Measurements from ENCODE around the gene KLHL29. TPM values are rescaled to one million over a fixed set of nuclear protein-coding genes. Genes with fewer than 3 reads are reported as not detected.

The KLHL29 gene
- total RNA-seq, 1 donor from 2014 or later: 36.5 TPM

- TF ChIP-seq CTCF (IDR thresholded peaks at IDR 0.05; ENCODE audit: partially characterized antibody, unreplicated experiment): no peak
- Mint-ChIP-seq H3K36me3 (ENCODE audit: unreplicated experiment) (no peaks in the 10 kb centered on the region), H3K27ac (ENCODE audit: unreplicated experiment) (no peak overlapping the region), H3K9me3 (ENCODE audit: unreplicated experiment) (peaks cover 8% of the 10 kb centered on the region), H3K27me3 (ENCODE audit: unreplicated experiment) (peaks cover 9% of the 10 kb centered on the region), H3K4me3 (ENCODE audit: unreplicated experiment) (no peak overlapping the region), H3K4me1 (ENCODE audit: low read depth, unreplicated experiment) (peaks cover 16% of the 10 kb centered on the region)
- no peak for DNase-seq
These were observed 246.4 kb downstream of the KLHL29 start for GRCh38 chr2:23631389-23631788.

- no peak for DNase-seq
- no peak for TF ChIP-seq CTCF (IDR thresholded peaks at IDR 0.05; ENCODE audit: partially characterized antibody, unreplicated experiment)
- no peaks in the 10 kb centered on the region for H3K36me3 Mint-ChIP-seq (ENCODE audit: unreplicated experiment)
- no peak overlapping the region for H3K4me3 Mint-ChIP-seq (ENCODE audit: unreplicated experiment)
- H3K27ac Mint-ChIP-seq (ENCODE audit: unreplicated experiment): no peak overlapping the region
- peaks cover 21% of the 10 kb centered on the region for H3K4me1 Mint-ChIP-seq (ENCODE audit: low read depth, unreplicated experiment)
- H3K9me3 Mint-ChIP-seq (ENCODE audit: unreplicated experiment): peaks cover 8% of the 10 kb centered on the region
- peaks cover 8% of the 10 kb centered on the region for H3K27me3 Mint-ChIP-seq (ENCODE audit: unreplicated experiment)
These were observed 247.4 kb downstream of the KLHL29 start for GRCh38 chr2:23632386-23632785.

GRCh38 chr2:23632831-23633395 lies 247.9 kb downstream of the KLHL29 start:
- no peaks in the 10 kb centered on the region for H3K36me3 Mint-ChIP-seq (ENCODE audit: unreplicated experiment)
- no peak overlapping the region for H3K4me3 Mint-ChIP-seq (ENCODE audit: unreplicated experiment)
- no peak for DNase-seq
- TF ChIP-seq CTCF (IDR thresholded peaks at IDR 0.05; ENCODE audit: partially characterized antibody, unreplicated experiment): no peak
- peaks cover 21% of the 10 kb centered on the region for H3K4me1 Mint-ChIP-seq (ENCODE audit: low read depth, unreplicated experiment)
- H3K27ac Mint-ChIP-seq (ENCODE audit: unreplicated experiment): no peak overlapping the region
- H3K9me3 Mint-ChIP-seq (ENCODE audit: unreplicated experiment): peaks cover 10% of the 10 kb centered on the region
- H3K27me3 Mint-ChIP-seq (ENCODE audit: unreplicated experiment): peaks cover 6% of the 10 kb centered on the region

- Mint-ChIP-seq H3K27ac (ENCODE audit: unreplicated experiment) (no peak overlapping the region), H3K4me1 (ENCODE audit: low read depth, unreplicated experiment) (peaks cover 23% of the 10 kb centered on the region), H3K27me3 (ENCODE audit: unreplicated experiment) (peaks cover 6% of the 10 kb centered on the region), H3K36me3 (ENCODE audit: unreplicated experiment) (no peaks in the 10 kb centered on the region), H3K4me3 (ENCODE audit: unreplicated experiment) (no peak overlapping the region), H3K9me3 (ENCODE audit: unreplicated experiment) (peaks cover 12% of the 10 kb centered on the region)
- no peak for TF ChIP-seq CTCF (IDR thresholded peaks at IDR 0.05; ENCODE audit: partially characterized antibody, unreplicated experiment)
- DNase-seq: no peak
These were observed 249.0 kb downstream of the KLHL29 start for GRCh38 chr2:23633966-23634365.

- peak overlapping the region; percentile 48 for H3K27ac Mint-ChIP-seq (ENCODE audit: unreplicated experiment)
- TF ChIP-seq CTCF (IDR thresholded peaks at IDR 0.05; ENCODE audit: partially characterized antibody, unreplicated experiment): no peak
- H3K4me1 Mint-ChIP-seq (ENCODE audit: low read depth, unreplicated experiment): peaks cover 17% of the 10 kb centered on the region
- no peaks in the 10 kb centered on the region for H3K36me3 Mint-ChIP-seq (ENCODE audit: unreplicated experiment)
- H3K9me3 Mint-ChIP-seq (ENCODE audit: unreplicated experiment): peaks cover 9% of the 10 kb centered on the region
- no peak for DNase-seq
- H3K27me3 Mint-ChIP-seq (ENCODE audit: unreplicated experiment): no peaks in the 10 kb centered on the region
- H3K4me3 Mint-ChIP-seq (ENCODE audit: unreplicated experiment): no peak overlapping the region
These were observed 250.7 kb downstream of the KLHL29 start for GRCh38 chr2:23635442-23636340.
